ENCODE results near the gene PANK1. TPM values are rescaled to one million over a fixed set of nuclear protein-coding genes. Genes with fewer than 3 reads are reported as not detected.

The PANK1 gene
- polyA plus RNA-seq, 1 of the 3 experiments (the other 2 are of a cell fraction), result 4.2 TPM

GRCh38 chr10:89639326-89639725, 5.7 kb downstream of the PANK1 start:
- peaks cover 4% of the 10 kb centered on the region for H3F3A ChIP-seq (replicated peaks; ENCODE audit: insufficient read depth)
- no peaks in the 10 kb centered on the region for H3K9me3 ChIP-seq
- POLR2A ChIA-PET, result no interaction called here
- TF ChIP-seq IRF3 (IDR thresholded peaks at IDR 0.05; ENCODE audit: low read depth, low read length), result no peak
- TF ChIP-seq FOXJ3 (CRISPR knock-in tag; IDR thresholded peaks at IDR 0.05), result no peak
- TF ChIP-seq SIN3A (IDR thresholded peaks at IDR 0.05; ENCODE audit: borderline replicate concordance, low read depth, low read length), result no peak
- no peak for TF ChIP-seq GABPA (IDR thresholded peaks at IDR 0.05; ENCODE audit: low read depth)
- no peak for TF ChIP-seq FOSL2 (IDR thresholded peaks at IDR 0.05; ENCODE audit: borderline replicate concordance, low read depth)
- no peak for TF ChIP-seq NRF1 (IDR thresholded peaks at IDR 0.05; ENCODE audit: low read depth, low read length)
- no peak for TF ChIP-seq ELF1 (IDR thresholded peaks at IDR 0.05)
- no peak for TF ChIP-seq NFIC (IDR thresholded peaks at IDR 0.05; ENCODE audit: borderline replicate concordance)
- TF ChIP-seq CHD2 (IDR thresholded peaks at IDR 0.05; ENCODE audit: low read length, partially characterized antibody), result no peak
- no peak for TF ChIP-seq MEF2A (IDR thresholded peaks at IDR 0.05; ENCODE audit: borderline replicate concordance, low read depth)
- TF ChIP-seq, protein P1, sequence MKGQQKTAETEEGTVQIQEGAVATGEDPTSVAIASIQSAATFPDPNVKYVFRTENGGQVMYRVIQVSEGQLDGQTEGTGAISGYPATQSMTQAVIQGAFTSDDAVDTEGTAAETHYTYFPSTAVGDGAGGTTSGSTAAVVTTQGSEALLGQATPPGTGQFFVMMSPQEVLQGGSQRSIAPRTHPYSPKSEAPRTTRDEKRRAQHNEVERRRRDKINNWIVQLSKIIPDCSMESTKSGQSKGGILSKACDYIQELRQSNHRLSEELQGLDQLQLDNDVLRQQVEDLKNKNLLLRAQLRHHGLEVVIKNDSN (IDR thresholded peaks at IDR 0.05; ENCODE audit: borderline replicate concordance, low read depth), result no peak
- TF ChIP-seq YY1 (IDR thresholded peaks at IDR 0.05; ENCODE audit: low read depth), result no peak
- no peak for TF ChIP-seq POLR2AphosphoS5 (IDR thresholded peaks at IDR 0.05; ENCODE audit: low read depth, low read length)
- TF ChIP-seq, protein P2, sequence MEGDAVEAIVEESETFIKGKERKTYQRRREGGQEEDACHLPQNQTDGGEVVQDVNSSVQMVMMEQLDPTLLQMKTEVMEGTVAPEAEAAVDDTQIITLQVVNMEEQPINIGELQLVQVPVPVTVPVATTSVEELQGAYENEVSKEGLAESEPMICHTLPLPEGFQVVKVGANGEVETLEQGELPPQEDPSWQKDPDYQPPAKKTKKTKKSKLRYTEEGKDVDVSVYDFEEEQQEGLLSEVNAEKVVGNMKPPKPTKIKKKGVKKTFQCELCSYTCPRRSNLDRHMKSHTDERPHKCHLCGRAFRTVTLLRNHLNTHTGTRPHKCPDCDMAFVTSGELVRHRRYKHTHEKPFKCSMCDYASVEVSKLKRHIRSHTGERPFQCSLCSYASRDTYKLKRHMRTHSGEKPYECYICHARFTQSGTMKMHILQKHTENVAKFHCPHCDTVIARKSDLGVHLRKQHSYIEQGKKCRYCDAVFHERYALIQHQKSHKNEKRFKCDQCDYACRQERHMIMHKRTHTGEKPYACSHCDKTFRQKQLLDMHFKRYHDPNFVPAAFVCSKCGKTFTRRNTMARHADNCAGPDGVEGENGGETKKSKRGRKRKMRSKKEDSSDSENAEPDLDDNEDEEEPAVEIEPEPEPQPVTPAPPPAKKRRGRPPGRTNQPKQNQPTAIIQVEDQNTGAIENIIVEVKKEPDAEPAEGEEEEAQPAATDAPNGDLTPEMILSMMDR (IDR thresholded peaks at IDR 0.05), result no peak
- TF ChIP-seq EP300 (IDR thresholded peaks at IDR 0.05; ENCODE audit: borderline replicate concordance in 1 of 2, low read depth in 1 of 2, low read length in 1 of 2), result no peak
- no peak for TF ChIP-seq RFX5 (IDR thresholded peaks at IDR 0.05; ENCODE audit: low read length)
- TF ChIP-seq SMC3 (IDR thresholded peaks at IDR 0.05; ENCODE audit: low read depth, low read length), result no peak
- TF ChIP-seq JUND (IDR thresholded peaks at IDR 0.05), result no peak
- 0 out of 2 replicates have a peak, but pooled peaks cover 5% of the 10 kb centered on the region for H4K20me1 ChIP-seq (ENCODE audit: insufficient read depth)
- H3K9me2 ChIP-seq, result no peaks in the 10 kb centered on the region
- peaks cover 8 to 12% of the 10 kb centered on the region in 2 experiments; a peak in 2 of 4 replicates for H3K4me1 ChIP-seq (ENCODE audit: control insufficient read depth in 1 of 2, insufficient read depth in 2 of 2, low read depth in 1 of 2, low read length in 1 of 2)
- no peak overlapping the region for H3K4me3 ChIP-seq (ENCODE audit: low read depth in 2 of 2, low read length in 1 of 2)
- no peak overlapping the region for H3K9ac ChIP-seq
- DNase-seq, result no peak
- H3K27ac ChIP-seq (ENCODE audit: low read depth in 2 of 2, low read length in 1 of 2), result no peak overlapping the region
- H3K27me3 ChIP-seq (ENCODE audit: insufficient read depth), result no peaks in the 10 kb centered on the region
- H3K79me2 ChIP-seq (ENCODE audit: insufficient read depth), result peaks cover 51% of the 10 kb centered on the region
- WGBS (ENCODE audit: low lambda C conversion rate), result 96% methylated on average over 2 of the region's 2 CpGs
- no peak overlapping the region for H2AFZ ChIP-seq (ENCODE audit: low read depth)
- CTCF ChIA-PET, result no interaction called here
- H3K4me2 ChIP-seq, result no peak overlapping the region
- H3K36me3 ChIP-seq (replicated peaks in 1 of 2; ENCODE audit: control insufficient read depth in 1 of 2, insufficient read depth in 2 of 2, low read length in 1 of 2), result peaks cover 5 to 7% of the 10 kb centered on the region in 2 experiments
